ENCODE results near the gene CYBA.

CYBA gene
- total RNA-seq, result 168 to 782 (median 469) reads per million in 18 experiments

- peak; percentile 87 to 89 for DNase-seq
These were observed at the start of gene CYBA for GRCh38 chr16:88650749-88651275. Gene CYBA (minus strand): TSS chr16:88651053. CDS start chr16:88651013, 40 bp downstream.

- DNase-seq, result no peak
These were observed 49.4 kb upstream of the CYBA start for GRCh38 chr16:88700322-88700635.

DNA sequence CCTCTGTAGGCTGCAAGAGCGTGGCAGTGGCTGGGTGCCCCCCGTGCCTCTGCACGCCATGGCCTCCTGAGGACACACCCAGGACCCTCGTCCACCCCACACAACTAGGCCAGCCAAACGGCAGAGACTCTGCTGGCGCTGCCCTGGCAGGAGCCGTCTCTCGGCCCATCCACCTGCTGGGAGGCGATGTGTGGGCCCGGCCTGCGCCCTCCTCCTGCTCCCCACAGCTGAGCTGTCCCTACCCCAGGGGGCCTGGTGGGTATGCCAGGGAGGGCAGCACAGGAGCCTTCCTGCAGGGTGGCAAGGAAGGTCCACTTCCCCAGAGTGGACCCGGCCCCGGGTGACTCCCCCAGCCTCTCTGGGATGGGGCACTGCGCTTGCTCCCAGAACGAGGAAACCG is 48.3 kb upstream of the CYBA start:
- no peak for DNase-seq

DNA sequence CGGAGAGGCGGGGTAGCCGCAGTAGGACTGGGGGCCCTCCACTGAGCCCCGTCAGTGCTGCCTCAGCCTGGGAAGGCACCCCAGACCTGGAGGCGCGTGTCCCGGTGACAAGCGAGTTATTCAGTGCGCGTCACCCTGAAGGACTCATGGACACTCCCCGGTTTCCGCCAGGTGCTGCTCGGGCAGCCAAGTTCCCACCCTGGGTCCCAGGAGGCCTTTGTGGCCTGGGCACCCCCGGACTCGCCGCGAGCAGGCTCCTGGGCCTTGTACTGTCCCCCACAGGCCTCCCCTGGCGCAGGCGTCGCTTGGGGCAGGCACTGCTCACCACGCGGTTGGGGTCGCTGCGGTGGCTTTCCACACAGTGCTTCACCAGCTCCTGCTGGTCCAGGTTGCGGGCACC is 47.8 kb upstream of the CYBA start:
- no peak for DNase-seq

- DNase-seq, result no peak
These were observed 47.2 kb upstream of the CYBA start for GRCh38 chr16:88697831-88698615.

DNA sequence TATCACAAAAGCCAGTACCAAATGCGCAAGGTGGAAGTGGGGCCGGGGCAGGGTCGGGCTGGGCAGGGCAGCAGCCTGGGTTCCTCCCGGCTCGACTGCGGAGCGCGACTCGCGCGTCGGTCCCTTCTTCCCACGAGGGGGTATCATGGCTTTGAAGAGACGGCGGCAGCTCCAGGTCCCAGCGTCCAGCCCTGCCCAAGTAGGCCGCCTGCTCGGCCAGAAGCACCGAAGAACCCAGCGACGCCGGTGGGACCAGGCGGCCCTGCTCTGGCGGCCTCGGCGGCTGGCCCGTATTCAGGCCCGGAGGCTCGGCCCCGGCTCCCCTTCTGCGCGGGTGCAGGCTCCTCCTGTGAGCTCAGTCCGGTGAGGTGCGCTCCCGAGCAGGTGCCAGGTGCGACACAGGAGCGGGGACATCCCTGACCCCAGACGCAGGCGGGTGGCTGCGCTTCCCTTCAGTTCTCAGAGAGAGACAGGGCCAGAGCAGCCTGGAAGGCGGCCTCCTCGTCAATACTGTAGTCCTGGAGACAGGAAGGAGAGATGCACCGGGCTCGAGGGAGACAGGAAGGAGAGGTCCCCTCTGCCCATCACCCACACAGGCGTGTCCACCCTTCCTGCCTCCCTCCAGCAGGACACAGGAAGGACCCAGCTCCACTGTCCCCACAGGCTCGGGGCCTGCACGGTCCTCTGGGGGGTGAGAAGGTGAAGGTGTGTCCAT is 46.4 kb upstream of the CYBA start:
- no peak for DNase-seq

DNA sequence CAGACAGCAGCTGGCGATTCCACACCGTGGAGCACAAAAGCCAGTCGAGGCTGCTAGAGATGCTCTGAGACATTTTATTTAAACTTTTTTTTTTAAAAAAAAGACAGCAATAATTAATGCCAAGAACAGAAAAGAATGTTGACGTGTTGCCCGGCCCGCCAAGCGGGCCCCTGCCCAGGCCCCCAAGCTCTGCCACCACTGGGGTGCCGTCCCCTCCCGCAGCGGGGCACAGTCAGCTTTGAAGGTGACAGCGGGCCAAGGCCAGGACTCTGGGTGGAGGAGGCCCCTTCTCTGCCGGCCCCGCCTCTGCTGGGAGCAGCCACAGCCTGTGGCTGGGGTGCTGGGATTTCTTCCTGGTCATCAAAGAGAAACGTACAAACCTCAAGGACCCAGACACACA is 45.6 kb upstream of the CYBA start:
- no peak for DNase-seq

DNA sequence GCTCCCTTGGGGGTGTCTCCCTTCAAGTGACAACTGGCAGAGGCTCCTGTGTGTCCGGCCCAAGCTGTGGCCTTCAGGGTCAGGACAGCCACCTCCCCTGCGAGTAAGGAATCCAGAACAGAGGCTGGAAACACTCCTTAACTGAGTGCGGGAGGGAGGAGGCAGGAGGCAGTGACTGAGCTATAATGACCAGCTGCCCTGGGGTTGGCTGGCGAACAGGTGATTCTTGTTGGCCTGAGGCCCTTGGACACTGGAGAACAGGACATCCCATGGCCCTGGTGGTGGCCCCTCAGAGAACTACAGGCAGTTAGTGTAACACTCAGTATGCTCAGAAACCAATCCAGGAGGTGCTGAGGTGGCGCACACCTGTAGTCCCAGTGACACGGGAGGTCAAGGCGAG is 44.9 kb upstream of the CYBA start:
- no peak for DNase-seq

GRCh38 chr16:88695218-88695617 is 44.4 kb upstream of the CYBA start:
- peak in 1 of 2 donors; percentile 77 for DNase-seq

DNA sequence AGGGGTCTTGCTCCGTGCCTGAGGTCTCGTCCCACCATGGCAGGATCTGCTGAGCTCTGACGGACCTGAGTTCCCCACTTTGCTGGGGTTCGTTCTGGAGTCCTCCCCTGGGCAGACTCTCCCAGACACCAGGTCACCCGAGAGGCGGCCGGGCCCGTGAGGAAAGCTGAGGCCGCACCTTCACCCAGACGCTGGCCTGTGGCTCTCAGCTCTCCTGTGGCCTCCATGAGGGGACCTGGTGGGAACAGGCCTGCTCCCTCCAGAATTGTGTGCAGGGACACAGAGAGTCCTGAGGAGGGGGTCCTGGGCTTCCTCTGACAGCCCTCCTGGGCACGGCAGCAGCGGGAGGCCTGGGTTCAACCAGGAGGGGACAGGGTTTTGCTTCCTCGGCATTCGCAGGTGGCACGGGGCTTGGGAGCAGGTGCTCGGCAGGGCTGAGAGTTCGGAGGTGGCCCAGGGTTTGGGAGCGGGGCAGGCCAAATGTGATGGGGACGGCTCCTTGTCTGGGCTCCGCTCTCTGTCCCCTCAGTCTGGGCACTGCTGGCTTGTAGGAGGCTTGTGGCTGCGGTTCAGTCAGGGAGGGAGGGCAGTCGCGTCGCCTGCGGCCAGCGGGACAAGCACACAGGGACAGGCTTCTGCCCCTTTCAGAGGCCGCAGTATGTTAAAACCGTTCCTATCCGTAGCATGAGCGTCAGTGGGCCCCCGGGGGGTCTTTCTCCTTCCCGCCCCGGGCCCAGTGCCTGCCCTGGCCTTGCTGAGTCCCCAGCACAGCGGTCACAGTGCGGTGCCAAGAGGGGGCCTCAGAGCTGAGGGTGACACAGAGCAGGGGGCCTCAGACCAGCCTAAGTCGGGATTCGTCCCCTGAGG is 43.6 kb upstream of the CYBA start:
- DNase-seq, result no peak

DNA sequence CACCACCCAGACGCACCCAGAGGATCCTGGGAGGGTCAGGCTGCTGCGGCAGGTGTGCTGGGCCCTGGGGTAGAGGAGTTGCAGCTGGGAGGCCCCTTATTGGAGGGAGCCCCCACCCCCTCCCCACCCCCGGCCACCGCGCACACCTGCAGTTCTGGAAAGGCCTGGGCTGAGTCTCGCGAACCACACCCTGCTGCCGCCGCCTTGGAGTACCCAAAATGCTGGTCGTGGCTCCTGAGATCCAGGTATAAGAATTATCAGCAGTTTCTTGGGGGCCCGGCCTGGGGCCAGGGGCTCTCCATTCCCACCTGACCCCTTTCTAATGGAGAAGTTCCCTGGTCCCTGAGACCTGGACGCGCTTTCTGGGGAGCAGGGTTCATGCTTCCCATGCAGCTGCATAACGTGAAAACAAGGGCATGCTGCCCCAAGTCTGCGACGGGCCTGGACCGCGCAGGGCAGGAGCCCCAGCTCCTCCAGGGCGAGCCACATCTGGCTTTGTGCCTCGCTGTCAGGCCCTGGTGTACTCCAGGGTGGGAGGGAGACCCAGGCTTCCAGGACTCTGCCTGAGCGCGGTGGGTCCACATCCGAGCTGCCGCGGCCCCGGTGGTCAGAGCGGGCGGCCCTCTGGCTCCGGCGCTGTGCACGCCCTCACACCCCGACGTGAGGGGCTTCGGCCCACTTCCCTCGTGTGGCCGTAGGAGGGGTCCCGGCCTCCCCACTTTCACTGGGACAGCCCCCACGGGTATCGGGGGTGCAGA is 42.7 kb upstream of the CYBA start:
- DNase-seq, result no peak

- DNase-seq, result no peak
These were observed 42.0 kb upstream of the CYBA start for GRCh38 chr16:88692861-88693260.

- peak; percentile 86 to 97 for DNase-seq
These were observed 41.2 kb upstream of the CYBA start for GRCh38 chr16:88691924-88692560.

GRCh38 chr16:88691129-88691813 is 40.4 kb upstream of the CYBA start:
- DNase-seq, result no peak

- peak in 1 of 2 donors; percentile 31 for DNase-seq
These were observed 39.7 kb upstream of the CYBA start for GRCh38 chr16:88690341-88691128.

DNA sequence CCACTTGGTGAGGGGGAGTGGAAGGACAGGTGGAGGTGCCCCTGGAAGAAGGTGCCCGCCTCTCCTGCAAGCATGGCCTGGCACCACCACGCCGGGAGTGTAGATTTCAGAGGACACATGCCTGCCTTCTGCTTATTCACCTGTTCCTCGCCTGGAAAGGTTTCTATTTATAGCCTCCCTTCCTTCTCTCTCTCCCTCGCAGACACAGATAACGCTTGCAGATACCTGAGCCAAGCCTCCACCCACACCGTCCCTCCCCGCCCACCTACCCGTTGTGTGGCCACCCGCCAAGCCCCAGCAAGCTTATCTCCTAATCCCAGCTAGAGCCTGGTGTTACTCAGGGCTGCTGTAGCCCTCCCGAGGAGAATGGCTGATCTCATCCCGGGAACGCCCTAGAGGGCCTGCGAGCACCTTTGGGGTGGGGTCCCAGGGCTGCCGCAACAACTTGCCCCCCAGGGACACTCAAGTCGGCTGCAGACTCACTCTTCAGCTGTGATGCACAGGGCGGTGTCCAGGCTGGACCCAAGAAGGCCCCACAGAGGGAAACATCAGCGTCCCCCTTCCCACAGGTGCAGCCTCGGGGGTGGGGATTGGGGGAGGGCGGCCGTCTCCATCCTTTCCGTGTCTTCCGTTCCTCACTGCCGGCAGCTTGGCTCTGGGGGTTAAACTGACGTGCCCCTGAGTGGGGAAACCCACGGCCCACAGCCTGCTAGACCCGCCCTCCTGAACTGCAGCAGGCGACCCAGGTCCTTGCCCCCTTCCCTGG is 37.3 kb upstream of the CYBA start:
- no peak for DNase-seq

DNA sequence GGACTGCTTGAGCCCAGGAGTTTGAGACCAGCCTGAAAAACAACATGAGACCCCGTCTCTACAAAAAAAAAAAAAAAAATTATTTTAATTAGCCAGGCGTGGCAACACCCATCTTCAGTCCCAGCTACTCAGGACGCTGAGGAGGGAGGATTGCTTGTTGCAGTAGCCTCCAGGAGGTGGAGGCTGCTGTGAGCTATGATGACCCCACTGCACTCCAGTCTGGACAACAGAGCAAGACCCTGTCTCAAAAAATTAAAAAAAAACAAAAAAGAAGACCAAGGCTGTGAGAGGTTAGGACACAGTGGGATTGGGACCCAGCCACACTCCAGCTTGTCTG is 36.8 kb upstream of the CYBA start:
- DNase-seq, result no peak

- no peak for DNase-seq
These were observed 36.4 kb upstream of the CYBA start for GRCh38 chr16:88687254-88687576.

DNA sequence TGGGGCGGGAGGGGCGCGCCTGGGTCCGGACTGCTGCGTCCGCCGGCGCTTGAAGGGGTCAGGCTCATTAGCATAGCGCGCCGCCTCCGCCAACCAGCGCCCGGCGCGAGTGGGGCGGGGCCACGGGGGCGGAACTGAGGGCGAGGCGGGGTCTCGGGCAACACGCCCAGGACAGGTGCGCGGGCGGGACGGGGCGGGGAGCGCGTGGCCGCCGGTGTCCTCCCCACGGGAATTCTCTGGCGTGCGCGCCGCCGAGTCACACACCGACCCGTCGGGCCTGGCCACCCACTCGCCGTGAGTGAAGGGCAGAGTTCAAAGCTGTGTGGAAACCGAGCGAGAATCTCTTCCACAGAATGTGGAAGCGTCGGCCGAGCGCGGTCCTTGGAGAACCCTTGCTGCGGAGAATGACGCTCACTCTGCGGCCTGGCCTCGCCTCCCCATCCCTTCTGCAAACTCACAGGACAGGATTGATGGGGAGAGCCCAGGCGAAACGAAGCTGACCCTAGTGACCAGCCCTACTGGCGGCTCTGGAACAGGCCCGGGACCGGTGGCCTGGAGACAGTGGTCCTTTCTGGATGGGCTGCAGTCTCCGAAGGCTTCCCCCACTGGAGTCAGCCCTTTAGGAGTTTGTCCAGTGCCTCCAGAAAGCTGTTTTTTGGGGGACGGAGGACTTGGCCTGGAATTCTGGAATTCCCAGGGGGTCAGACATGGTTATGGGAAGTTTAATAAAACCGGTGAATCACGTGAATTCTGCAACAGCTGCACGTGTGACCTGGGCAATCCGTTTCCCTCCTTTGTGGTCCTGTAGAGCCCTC is 35.8 kb upstream of the CYBA start, which contains the start of gene SNAI3:
SNAI3 (minus strand) TSS at position 69 of the 815 bp plus-strand sequence. CDS start 101 bp downstream, outside the sequence.
- peak; percentile 94 to 99 for DNase-seq
